Hematopoietic multipotent progenitor cell (in vitro differentiated cells): ENCODE measurements around the gene IPCEF1. TPM values are rescaled to one million over a fixed set of nuclear protein-coding genes. Genes with fewer than 3 reads are reported as not detected.
A peak's percentile ranks its signal among the peaks of the same experiment; 100 is the strongest.

Experiments
- DNase-seq, 3 donors: peaks; one replicate each; pipeline ENCODE4 v3.0.0-alpha.2; 2011 to 2015; ENCODE audit warnings: low read depth in 2 of 3, low spot score in 2 of 3
- total RNA-seq: library from RNA; depleted of rRNA; stranded (reverse); fragments of >200 nt; gene quantifications from one replicate; pipeline ENCODE4 v1.2.3, GENCODE V29; 2012

Gene IPCEF1
- total RNA-seq, 1 donor, result 0.27 TPM

- DNase-seq, result no peak
These were observed 17.4 kb upstream of the IPCEF1 start for GRCh38 chr6:154373971-154374370.

GRCh38 chr6:154371281-154371680 lies 14.7 kb upstream of the IPCEF1 start:
- no peak for DNase-seq

GRCh38 chr6:154370545-154370944 lies 13.9 kb upstream of the IPCEF1 start:
- DNase-seq, result peak in 2 of 3 donors; percentile 28 to 67

GRCh38 chr6:154367839-154368695 lies 11.5 kb upstream of the IPCEF1 start:
- no peak for DNase-seq

GRCh38 chr6:154367336-154367735 lies 10.7 kb upstream of the IPCEF1 start:
- no peak for DNase-seq

- DNase-seq, result no peak
These were observed 7.2 kb upstream of the IPCEF1 start for GRCh38 chr6:154363821-154364220.

- DNase-seq, result no peak
These were observed 4.9 kb upstream of the IPCEF1 start for GRCh38 chr6:154361476-154361875.

- DNase-seq, result peak in 2 of 3 donors; percentile 19 to 44
These were observed 3.9 kb upstream of the IPCEF1 start for GRCh38 chr6:154360476-154360875.

GRCh38 chr6:154359679-154360078 lies 3.1 kb upstream of the IPCEF1 start:
- no peak for DNase-seq

- peak in 2 of 3 donors; percentile 24 to 44 for DNase-seq
These were observed 2.6 kb upstream of the IPCEF1 start for GRCh38 chr6:154359161-154359574.

- DNase-seq, result no peak
These were observed 1.5 kb upstream of the IPCEF1 start for GRCh38 chr6:154358019-154358545.

- peak in 1 of 3 donors; percentile 21 for DNase-seq
These were observed 490 bp downstream of the IPCEF1 start for GRCh38 chr6:154356113-154356512.

- DNase-seq, result no peak
These were observed 2.3 kb downstream of the IPCEF1 start for GRCh38 chr6:154354265-154354777.

GRCh38 chr6:154353626-154354025 lies 3.0 kb downstream of the IPCEF1 start:
- no peak for DNase-seq

GRCh38 chr6:154352898-154353585 lies 3.6 kb downstream of the IPCEF1 start:
- DNase-seq, result peak in 2 of 3 donors; percentile 59 to 66

GRCh38 chr6:154350293-154350692 lies 6.3 kb downstream of the IPCEF1 start:
- no peak for DNase-seq

GRCh38 chr6:154347981-154348380 lies 8.6 kb downstream of the IPCEF1 start:
- DNase-seq, result no peak

- no peak for DNase-seq
These were observed 10.8 kb downstream of the IPCEF1 start for GRCh38 chr6:154345811-154346210.

GRCh38 chr6:154343473-154344308 lies 12.9 kb downstream of the IPCEF1 start:
- peak in 2 of 3 donors; percentile 42 to 65 for DNase-seq

- DNase-seq, result no peak
These were observed 14.7 kb downstream of the IPCEF1 start for GRCh38 chr6:154341871-154342270.
